Measurements from ENCODE around the gene SPHKAP.

DNA sequence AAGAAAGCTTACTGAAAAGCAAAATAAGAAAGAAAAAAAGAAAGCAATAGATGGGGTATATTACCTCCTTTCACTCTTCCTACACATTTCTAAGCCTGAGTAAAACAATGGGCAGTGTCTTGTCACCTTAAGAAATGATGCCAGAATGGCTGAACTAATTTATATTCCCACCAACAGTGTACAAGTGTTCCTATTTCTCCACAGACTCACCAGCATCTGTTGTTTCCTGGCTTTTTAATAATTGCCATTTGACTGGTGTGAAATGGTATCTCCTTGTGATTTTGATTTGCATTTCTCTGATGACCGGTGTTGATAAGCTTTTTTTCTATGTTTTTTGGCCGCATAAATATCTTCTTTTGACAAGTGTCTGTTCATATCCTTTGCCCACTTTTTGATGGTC lies 98.4 kb downstream of the SPHKAP start:
- TF ChIP-seq, protein P1, sequence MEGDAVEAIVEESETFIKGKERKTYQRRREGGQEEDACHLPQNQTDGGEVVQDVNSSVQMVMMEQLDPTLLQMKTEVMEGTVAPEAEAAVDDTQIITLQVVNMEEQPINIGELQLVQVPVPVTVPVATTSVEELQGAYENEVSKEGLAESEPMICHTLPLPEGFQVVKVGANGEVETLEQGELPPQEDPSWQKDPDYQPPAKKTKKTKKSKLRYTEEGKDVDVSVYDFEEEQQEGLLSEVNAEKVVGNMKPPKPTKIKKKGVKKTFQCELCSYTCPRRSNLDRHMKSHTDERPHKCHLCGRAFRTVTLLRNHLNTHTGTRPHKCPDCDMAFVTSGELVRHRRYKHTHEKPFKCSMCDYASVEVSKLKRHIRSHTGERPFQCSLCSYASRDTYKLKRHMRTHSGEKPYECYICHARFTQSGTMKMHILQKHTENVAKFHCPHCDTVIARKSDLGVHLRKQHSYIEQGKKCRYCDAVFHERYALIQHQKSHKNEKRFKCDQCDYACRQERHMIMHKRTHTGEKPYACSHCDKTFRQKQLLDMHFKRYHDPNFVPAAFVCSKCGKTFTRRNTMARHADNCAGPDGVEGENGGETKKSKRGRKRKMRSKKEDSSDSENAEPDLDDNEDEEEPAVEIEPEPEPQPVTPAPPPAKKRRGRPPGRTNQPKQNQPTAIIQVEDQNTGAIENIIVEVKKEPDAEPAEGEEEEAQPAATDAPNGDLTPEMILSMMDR (IDR thresholded peaks at IDR 0.05) = no peak
- TF ChIP-seq POLR2A (IDR thresholded peaks at IDR 0.05) = no peak
